NCI-H2107 (cell line): ENCODE measurements around the gene FMO4.
"Not testable (repeated sequence)": the region's sequence is repeated elsewhere in the genome, so short reads cannot be mapped to it uniquely, and the experiment has no call there.

ENCODE experiments used
- DNase-seq: peaks from one replicate; lab custom pipeline; 2025; lab: John Stamatoyannopoulos, UW

FMO4 gene

DNA sequence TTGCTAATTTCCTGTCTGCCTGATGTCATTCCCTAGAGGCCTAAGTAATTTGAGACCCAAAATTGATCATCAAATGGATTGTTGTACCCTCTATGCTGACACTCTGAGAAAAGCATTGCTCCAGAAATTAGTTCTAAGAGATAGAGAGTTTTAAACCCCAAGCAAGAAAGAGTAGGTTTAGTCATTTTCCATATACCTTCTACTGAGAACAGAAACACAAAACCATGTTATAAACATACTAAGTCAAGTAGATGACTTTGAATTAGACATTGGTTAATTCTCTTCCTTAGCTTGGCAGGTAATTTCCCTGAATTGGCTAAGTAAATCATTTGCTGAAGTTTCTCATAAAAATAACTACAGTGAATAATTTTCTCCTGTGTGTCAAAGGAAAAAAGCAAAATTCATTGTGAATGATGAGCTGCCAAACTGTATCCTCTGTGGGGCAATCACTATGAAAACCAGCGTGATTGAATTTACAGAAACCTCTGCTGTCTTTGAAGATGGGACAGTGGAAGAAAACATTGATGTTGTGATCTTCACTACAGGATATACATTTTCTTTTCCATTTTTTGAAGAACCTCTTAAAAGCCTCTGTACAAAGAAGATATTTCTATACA lies 20.1 kb downstream of the FMO4 start:
- no peak for DNase-seq

DNA sequence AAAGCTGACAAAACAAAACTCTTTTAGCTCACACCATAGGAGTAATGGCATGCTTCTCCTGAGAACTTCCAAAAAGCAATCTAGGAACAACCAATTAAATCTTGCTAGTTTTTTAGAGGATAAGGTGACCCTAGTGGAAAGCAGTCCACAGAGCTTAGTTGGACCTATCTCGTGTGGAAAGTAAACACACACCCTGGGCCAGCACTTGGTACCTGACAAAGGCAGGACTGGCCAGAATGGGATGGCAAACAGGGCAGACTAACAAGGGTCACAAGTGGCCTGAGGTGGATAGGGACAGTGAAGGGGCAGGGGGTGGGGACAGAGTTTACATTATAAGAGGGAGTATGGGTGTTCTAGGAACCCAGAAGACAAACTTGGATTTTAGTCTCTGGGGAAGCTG lies 22.0 kb downstream of the FMO4 start:
- no peak for DNase-seq

- not testable (repeated sequence) for DNase-seq
Observed at GRCh38 chr1:171339345-171339744, 25.4 kb downstream of the FMO4 start.

DNA sequence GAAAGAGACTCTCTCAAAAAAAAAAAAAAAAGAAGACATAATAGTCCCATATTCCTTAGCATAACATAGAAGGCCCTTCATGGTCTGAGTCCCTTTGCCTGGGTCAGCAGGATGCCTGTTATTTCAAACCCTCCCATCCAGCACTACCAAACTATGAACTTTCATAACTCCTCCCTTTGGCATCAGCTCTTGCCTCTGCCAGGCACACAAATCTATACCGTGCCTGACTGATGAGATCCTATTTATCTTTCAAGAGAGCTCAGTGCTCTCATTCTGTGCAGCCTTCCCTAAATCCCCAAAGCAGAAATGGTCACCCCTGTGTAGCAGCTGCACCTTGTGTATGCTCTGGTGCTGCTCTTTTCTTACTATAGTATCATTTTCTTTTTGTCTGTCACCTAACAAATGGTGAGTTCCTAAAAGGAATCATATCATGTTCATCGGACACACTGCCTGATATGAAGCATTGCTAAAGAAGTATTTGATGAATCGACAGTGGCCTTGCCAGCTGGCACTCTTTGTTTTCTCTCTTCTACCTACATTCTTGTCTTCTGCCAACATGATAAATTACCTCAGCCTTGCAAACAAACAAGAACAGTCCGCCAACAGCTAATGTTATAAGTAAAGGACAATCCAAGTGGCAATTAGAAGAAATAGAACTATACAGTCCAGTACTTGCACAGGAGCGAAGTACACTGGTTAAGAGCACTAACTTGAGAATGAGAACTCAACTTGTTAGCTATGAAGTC lies 29.9 kb downstream of the FMO4 start:
- DNase-seq = no peak

DNA sequence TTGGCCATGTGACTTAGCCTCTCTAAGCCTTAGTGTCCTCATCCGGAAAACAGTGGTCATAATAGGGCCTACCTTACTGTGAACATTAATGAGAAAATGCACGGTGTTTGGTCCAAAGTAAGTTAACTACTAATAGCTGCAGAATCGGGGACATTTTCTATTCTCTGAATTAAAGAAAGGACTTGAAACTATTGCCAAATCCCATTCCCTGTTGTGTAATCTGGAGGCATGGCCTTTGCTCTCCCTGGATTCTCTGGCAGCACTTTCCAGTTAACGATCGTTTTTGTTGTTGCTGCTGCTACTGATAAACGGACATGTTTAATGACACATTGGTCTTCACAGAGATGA lies 30.5 kb downstream of the FMO4 start:
- DNase-seq = no peak

DNA sequence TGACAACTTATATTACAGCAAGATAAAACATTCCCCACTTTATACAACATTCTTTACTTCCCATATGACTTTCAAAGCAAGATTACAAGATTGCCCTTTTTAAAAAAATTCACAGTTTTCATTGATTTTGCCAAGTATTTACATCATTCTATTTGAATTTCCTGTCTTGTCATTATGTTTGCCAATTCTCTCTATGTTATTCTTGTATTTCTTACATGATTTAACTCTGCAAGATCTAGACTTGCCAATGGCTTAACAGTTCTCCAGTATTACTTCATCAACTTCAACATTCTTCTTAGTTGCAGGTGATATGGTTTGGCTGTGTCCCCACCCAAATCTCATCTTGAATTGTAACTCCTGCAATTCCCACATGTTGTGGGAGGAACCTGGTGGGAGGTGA lies 31.6 kb downstream of the FMO4 start:
- no peak for DNase-seq

DNA sequence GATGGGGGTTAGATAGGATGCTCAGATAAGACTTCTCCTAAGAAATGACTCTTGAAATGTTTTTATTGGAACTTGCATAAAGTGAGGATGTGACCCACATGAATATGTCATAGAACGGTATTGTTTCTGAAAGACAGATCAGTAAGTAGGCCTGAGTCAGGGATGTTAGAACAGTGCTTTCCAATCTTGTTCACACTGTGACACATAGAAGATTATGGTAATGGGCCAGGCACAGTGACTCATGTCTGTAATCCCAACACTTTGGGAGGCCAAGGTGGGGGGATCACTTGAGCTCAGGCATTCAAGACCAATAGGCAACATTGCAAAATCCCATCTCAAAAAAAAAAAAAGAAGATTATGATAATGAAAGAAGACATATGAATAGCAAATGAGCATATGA lies 32.9 kb downstream of the FMO4 start:
- DNase-seq = no peak

DNA sequence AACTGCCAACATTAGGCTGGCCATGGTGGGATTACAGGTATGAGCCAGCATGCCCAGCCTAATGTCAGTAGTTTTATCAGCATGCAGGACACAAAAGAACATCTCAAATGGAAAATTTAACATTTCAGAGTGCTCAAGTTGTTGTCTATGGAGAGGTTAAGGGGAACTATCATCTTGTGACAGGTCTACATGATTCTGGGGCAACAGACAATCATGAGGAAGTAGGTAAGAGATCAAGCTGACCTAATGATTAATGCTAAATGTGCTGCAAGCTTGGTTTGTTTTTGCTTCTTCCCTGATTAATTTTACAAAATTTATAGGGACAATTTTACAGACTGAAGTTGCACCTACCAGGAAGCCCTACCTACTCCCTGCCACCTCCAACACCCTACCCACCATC lies 36.6 kb downstream of the FMO4 start:
- no peak for DNase-seq

DNA sequence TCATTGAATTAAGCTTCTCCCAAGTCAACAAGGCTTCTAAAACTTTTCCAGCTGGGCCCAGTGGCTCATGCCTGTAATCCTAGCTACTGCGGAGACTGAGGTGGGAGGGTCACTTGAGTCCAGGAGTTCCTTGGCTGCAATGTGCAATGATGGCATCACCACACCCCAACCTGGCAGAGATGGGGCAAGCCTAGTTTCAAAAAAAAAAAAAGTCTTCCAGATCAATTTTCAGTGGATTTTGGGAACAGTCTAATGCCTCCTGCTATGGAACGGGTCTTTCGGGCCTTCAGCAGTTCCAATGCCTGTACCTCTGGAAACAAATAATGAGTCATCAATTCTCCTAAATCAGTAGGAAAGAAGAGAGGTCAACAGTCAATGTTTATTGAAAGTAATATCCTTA lies 38.0 kb downstream of the FMO4 start:
- no peak for DNase-seq

GRCh38 chr1:171352554-171352953 lies 38.6 kb downstream of the FMO4 start:
- DNase-seq = no peak

- no peak for DNase-seq
Observed at GRCh38 chr1:171355727-171356126, 41.7 kb downstream of the FMO4 start.

GRCh38 chr1:171357179-171357578 lies 43.2 kb downstream of the FMO4 start:
- no peak for DNase-seq

DNA sequence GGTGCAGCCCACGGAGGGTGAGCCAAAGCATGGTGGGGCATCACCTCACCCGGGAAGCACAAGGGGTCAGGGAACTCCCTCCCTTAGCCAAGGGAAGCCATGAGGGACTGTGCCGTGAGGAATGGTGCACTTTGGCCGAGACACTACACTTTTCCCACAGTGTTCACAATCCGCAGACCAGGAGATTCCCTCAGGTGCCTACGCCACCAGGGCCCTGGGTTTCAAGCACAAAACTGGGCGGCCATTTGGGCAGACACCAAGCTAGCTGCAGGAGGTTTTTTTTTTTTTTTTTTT lies 45.3 kb downstream of the FMO4 start:
- DNase-seq = not testable (repeated sequence)

- not testable (repeated sequence) for DNase-seq
Observed at GRCh38 chr1:171359731-171360527, 45.9 kb downstream of the FMO4 start.

DNA sequence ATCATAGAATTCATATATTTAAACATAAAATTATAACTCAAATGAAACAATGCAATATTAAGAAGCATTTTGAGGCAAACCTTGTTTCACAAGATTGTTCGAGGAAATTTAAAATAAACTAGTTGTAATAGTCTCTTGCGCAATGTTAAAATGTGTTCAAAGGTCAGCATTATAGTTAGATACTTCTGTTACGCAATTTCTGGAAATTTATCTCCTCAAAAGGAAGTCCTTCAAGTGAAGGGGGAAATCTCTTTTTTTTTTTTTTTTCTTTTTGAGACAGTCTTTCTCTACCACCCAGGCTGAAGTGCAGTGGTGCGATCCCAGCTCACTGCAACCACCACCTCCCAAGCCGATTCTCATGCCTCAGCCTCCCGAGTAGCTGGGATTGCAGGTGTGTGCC lies 52.1 kb downstream of the FMO4 start:
- DNase-seq = no peak

DNA sequence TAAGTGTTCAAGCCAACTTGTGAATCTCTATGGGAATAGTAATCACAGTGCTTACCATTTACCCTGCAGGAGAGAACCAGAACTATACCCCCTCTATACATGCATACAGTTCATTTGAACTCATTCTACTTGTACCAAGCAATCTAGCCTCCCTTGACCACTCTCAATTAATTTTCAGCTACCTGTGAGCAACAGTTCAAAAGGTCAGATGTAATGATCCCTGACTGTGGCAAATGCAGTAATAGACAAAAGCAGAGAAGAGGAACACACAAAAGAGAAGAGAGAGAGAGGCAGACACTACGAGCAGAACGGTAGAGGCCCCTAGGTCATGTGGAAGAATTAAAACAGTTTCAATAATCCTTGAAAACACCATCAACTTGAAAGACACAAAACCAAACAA lies 52.8 kb downstream of the FMO4 start:
- DNase-seq = no peak

GRCh38 chr1:171367436-171367835 lies 53.5 kb downstream of the FMO4 start:
- no peak for DNase-seq

DNA sequence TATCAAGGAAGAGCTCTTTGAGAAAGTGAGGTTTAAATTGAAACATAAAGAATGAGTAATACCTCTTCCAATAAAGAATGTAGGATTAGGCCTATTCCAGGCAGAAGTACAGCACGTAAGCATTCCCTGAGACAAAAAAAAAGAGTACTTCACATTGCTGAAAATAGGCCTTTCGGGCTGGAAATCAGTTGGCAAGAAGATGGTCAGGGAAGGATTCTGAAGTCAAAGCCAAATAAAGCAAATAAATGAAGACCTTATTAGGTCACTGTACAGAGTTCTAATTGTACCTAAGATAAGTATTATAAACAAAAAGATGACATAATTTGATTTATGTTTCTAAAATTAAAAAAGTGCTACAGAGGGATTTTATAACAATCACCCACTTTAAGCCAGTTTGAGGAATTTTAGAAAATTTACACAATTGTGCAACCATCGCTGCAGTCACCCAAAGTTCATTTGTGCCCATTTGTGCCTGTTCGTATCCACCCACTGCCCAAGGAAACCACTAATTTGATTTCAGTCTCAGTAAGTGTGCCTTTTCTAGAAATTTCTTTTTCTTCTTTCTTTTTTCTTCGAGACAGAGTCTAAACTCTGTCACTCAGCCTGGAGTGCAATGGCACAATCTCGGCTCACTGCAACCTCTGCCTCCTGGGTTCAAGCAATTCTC lies 58.6 kb downstream of the FMO4 start:
- DNase-seq = no peak

GRCh38 chr1:171373357-171374122 lies 59.6 kb downstream of the FMO4 start:
- not testable (repeated sequence) for DNase-seq

DNA sequence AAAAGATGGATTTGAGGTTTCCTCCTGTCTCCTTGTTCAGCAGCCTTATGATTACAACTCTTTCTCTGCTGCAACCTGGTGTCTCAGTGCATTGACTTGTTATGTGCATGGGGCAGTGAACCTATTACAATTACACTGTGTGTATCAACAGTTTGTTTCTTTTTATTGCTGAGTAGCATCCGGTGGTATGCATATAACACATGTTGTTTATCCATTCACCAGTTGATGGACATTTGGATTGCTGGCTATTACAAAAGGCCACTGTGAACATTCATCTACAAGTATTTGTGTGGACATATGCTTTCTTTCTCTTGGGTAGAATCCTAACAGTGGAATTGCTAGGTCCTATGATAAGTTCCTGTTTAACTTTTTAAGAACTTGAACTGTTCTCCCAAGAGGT lies 65.9 kb downstream of the FMO4 start:
- DNase-seq = no peak

- no peak for DNase-seq
Observed at GRCh38 chr1:171381866-171382210, 67.9 kb downstream of the FMO4 start.

GRCh38 chr1:171384496-171384895 lies 70.5 kb downstream of the FMO4 start:
- DNase-seq = no peak
